Astrocyte (in vitro differentiated cells and primary cell): Measurements from ENCODE around the gene CCND2. TPM values are rescaled to one million over a fixed set of nuclear protein-coding genes. Genes with fewer than 3 reads are reported as not detected.

Source experiments
- DNase-seq: peaks from one replicate; pipeline ENCODE4 v3.0.0-alpha.2; 2010; ENCODE audit warnings: low read depth
- FAIRE-seq: peaks from 2 replicates; lab custom pipeline; 2011; peaks lifted over from hg19 to GRCh38; lab: Jason Lieb, UNC
- H2AFZ ChIP-seq: 2 replicates; pipeline ENCODE4 v1.6.0; 2012; ENCODE audit warnings: low read depth, low read length, inconsistent platforms
- H3K27ac ChIP-seq: 2 replicates; pipeline ENCODE4 v1.5.1; 2011; ENCODE audit warnings: low read depth, low read length, inconsistent platforms
- H3K27me3 ChIP-seq: 2 replicates; pipeline ENCODE4 v1.6.0; 2011; ENCODE audit warnings: low read length, inconsistent platforms; ENCODE audit not compliant: insufficient read depth
- H3K36me3 ChIP-seq: 2 replicates; pipeline ENCODE4 v1.5.1; 2011; ENCODE audit warnings: low read length, inconsistent platforms; ENCODE audit not compliant: insufficient read depth
- H3K4me1 ChIP-seq: 2 replicates; pipeline ENCODE4 v1.5.1; 2011; ENCODE audit warnings: low read length, inconsistent platforms; ENCODE audit not compliant: insufficient read depth
- H3K4me2 ChIP-seq: 2 replicates; pipeline ENCODE4 v1.6.0; 2012; ENCODE audit warnings: low read length, inconsistent platforms
- H3K4me3 ChIP-seq: 2 replicates; pipeline ENCODE4 v1.5.1; 2011; ENCODE audit warnings: low read depth, mild to moderate bottlenecking, low read length, inconsistent platforms; ENCODE audit not compliant: insufficient read depth
- H3K79me2 ChIP-seq: 2 replicates; pipeline ENCODE4 v1.6.0; 2012; ENCODE audit warnings: mild to moderate bottlenecking, low read length, inconsistent platforms; ENCODE audit not compliant: insufficient read depth
- H3K9ac ChIP-seq: 2 replicates; pipeline ENCODE4 v1.6.0; 2012; ENCODE audit warnings: mild to moderate bottlenecking, low read length, inconsistent platforms
- H3K9me3 ChIP-seq: 2 replicates; pipeline ENCODE4 v1.5.1; 2012; ENCODE audit warnings: low read depth, mild to moderate bottlenecking, low read length, inconsistent platforms; ENCODE audit not compliant: insufficient read depth
- H4K20me1 ChIP-seq: 2 replicates; pipeline ENCODE4 v1.6.0; 2012; ENCODE audit warnings: low read length, inconsistent platforms; ENCODE audit not compliant: insufficient read depth
- H3K27ac Mint-ChIP-seq: one replicate; pipeline ENCODE4 v1.8.0; 2021; ENCODE audit warnings: mild to moderate bottlenecking, mixed read lengths; ENCODE audit not compliant: unreplicated experiment
- H3K27me3 Mint-ChIP-seq: one replicate; pipeline ENCODE4 v1.8.0; 2021; ENCODE audit warnings: low read depth, mixed read lengths; ENCODE audit not compliant: unreplicated experiment
- H3K36me3 Mint-ChIP-seq: one replicate; pipeline ENCODE4 v1.8.0; 2021; ENCODE audit warnings: low read depth, mixed read lengths; ENCODE audit not compliant: unreplicated experiment
- H3K4me1 Mint-ChIP-seq: one replicate; pipeline ENCODE4 v1.8.0; 2021; ENCODE audit warnings: low read depth, mixed read lengths; ENCODE audit not compliant: unreplicated experiment
- H3K4me3 Mint-ChIP-seq: one replicate; pipeline ENCODE4 v1.8.0; 2021; ENCODE audit warnings: mild to moderate bottlenecking, moderate library complexity, mixed read lengths; ENCODE audit not compliant: unreplicated experiment
- H3K9me3 Mint-ChIP-seq: one replicate; pipeline ENCODE4 v1.8.0; 2021; ENCODE audit warnings: mild to moderate bottlenecking, mixed read lengths; ENCODE audit not compliant: unreplicated experiment
- CTCF ChIP-seq: IDR thresholded peaks from 2 replicates; pipeline ENCODE4 v1.5.1; 2011; ENCODE audit warnings: low read depth, mild to moderate bottlenecking, inconsistent platforms, low read length, moderate library complexity; ENCODE audit not compliant: insufficient read depth
- EZH2 ChIP-seq: IDR thresholded peaks from 2 replicates; pipeline ENCODE4 v1.6.1; 2012; ENCODE audit warnings: mild to moderate bottlenecking, low read length, inconsistent platforms; ENCODE audit not compliant: insufficient read depth
- total RNA-seq: library from RNA; stranded (reverse); gene quantifications from 2 replicates; pipeline ENCODE4 v1.2.1, GENCODE V29; 2021

Gene CCND2
- total RNA-seq, 1 donor from 2014 or later: 726 TPM

- H3K4me3 Mint-ChIP-seq: peak overlapping the region; percentile 98
- peaks cover 28% of the 10 kb centered on the region for H3K36me3 Mint-ChIP-seq
- Histone ChIP-seq H3K27me3 (peaks cover 80% of the 10 kb centered on the region), H3K36me3 (no peaks in the 10 kb centered on the region), H3K27ac (no peak overlapping the region), H4K20me1 (peaks cover 30% of the 10 kb centered on the region), H3K79me2 (no peaks in the 10 kb centered on the region), H3K4me1 (peaks cover 19% of the 10 kb centered on the region), H3K4me3 (peak overlapping the region; percentile 49), H3K9ac (peak overlapping the region; percentile 73), H2AFZ (peak overlapping the region; percentile 34), H3K9me3 (peaks cover under 1% of the 10 kb centered on the region), H3K4me2 (peak overlapping the region; percentile 84)
- no peaks in the 10 kb centered on the region for H3K27me3 Mint-ChIP-seq
- peaks cover 37% of the 10 kb centered on the region for H3K4me1 Mint-ChIP-seq
- peak overlapping the region; percentile 98 for H3K27ac Mint-ChIP-seq
- FAIRE-seq (no peak), DNase-seq (no peak)
- H3K9me3 Mint-ChIP-seq: no peaks in the 10 kb centered on the region
- TF ChIP-seq CTCF (no peak), EZH2 (peak; percentile 48)
Observed at GRCh38 chr12:4275016-4275869, 1.7 kb downstream of the CCND2 start.

- Histone ChIP-seq H3K27ac (no peak overlapping the region), H3K9me3 (no peaks in the 10 kb centered on the region), H3K4me3 (peak overlapping the region; percentile 23), H2AFZ (no peak overlapping the region), H3K79me2 (no peaks in the 10 kb centered on the region), H3K4me2 (peak overlapping the region; percentile 84), H3K36me3 (no peaks in the 10 kb centered on the region), H3K4me1 (peaks cover 19% of the 10 kb centered on the region), H4K20me1 (peaks cover 32% of the 10 kb centered on the region), H3K9ac (peak overlapping the region; percentile 73), H3K27me3 (peaks cover 75% of the 10 kb centered on the region)
- Mint-ChIP-seq H3K27ac (peak overlapping the region; percentile 98), H3K4me1 (peaks cover 41% of the 10 kb centered on the region), H3K27me3 (no peaks in the 10 kb centered on the region), H3K36me3 (peaks cover 33% of the 10 kb centered on the region), H3K4me3 (peak overlapping the region; percentile 98), H3K9me3 (no peaks in the 10 kb centered on the region)
- no peak for TF ChIP-seq CTCF
- peak; percentile 22 for TF ChIP-seq EZH2
- FAIRE-seq (no peak), DNase-seq (no peak)
Observed at GRCh38 chr12:4275870-4276301, 2.3 kb downstream of the CCND2 start.
